Activated gamma-delta T cell treated with anti-CD3 and anti-CD28 coated beads, Interleukin-2, amount 50 U/mL, for 16 hours (primary cell): ENCODE results near the gene LMX1B.
"Not testable (repeated sequence)": the region's sequence is repeated elsewhere in the genome, so short reads cannot be mapped to it uniquely, and the experiment has no call there.

ENCODE experiments used
- DNase-seq: peaks from one replicate; pipeline ENCODE4 v3.0.0-alpha.2; 2020; ENCODE audit warnings: low read depth

The LMX1B gene

DNA sequence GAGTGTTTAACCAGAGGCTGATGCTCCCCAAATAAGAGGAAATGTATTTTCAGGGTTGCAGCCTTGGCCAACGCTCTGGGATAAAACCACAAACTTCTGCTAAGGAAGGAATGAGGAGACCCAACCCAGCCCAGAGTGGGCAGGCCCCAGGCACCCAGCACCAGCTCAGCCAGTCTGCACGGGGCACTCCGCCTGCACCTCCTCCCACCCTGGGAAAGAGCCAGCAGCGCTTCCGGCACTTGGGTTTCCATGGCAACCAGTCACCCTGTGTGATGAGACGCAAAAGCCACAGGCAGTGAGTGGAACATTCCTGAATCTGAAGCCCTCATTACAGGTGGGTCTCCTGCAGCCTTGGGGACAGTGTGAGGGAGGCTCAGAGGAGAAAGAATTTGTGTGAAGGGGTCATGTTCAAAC lies 105.9 kb downstream of the LMX1B start:
- peak; percentile 74 for DNase-seq

DNA sequence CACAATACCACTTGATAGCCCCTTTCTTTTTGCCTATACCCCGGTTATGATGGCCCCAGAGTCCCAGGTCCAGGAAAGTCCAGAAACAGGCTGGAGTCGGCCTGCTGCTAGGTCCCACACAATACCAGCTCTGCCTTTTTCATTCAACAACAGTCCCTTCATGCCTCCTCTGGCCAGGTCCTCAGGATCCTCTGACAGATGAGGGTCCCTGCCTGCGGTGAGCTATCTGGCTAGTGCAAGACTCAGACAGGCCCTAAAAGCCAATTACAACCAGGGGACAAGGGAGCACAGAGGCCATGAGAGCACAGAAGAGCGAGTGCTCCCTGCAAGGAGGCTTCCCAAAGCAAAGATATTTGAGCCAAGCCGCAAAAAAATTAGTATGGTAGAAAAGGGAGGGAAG lies 106.3 kb downstream of the LMX1B start:
- no peak for DNase-seq

DNA sequence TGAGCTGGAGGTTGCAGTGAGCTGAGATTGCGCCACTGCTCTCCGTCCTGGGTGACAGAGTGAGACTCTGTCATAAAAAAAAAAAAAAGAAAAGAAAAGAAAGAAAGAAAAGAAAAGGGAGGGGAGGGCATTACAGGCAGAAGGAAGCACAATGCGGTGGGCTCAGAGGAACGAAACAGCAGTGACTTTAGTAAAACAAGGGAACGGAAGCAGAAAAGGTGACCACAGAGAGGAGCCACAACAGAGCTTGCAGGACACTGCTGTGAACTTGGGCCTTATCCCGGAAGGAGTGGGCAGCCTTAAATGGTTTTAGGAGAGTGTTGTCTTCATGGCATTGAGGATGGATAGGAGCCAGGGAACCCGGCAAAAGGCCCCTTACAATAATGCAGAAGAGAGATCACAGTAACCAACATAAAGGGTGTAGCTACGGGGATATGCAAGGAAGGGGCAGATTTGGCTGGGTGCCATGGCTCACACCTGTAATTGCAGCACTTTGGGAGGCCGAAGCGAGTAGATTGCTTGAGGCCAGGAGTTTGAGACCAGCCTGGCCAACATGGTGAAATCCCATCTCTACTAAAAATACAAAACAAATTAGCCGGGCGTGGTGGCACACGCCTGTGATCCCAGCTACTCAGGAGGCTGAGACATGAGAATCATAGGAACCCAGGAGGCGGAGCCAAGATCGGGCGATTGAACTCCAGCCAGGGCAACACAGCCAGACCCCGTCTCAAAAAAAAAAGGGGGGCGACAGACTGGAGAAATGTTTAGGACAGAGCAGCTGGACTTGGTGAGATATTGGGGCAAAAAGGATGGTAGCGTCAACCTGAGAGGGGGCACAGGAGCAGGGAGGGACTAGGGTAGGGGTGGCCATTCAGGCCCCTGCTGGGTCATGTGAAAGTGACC lies 107.2 kb downstream of the LMX1B start:
- no peak for DNase-seq

DNA sequence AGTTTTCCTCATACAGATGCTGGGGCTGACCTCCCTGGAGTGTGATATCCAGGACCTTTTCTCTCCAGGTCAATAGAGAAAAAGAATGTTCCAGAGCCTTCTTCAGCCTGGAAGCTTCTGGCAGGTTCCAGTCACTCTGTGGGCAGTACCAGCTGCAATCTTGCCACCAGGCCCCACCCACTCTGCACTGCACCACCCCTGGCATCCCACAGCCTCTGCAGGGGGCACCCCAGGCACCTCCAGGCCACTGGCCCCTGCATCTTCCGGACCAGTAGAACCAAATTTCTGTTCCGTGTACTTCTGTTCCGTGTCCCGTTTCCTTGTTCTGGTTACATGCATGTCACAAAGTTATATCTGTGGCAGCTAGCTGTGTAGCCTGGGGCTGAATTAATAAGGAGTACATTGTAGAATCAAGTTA lies 107.8 kb downstream of the LMX1B start:
- DNase-seq, result no peak

DNA sequence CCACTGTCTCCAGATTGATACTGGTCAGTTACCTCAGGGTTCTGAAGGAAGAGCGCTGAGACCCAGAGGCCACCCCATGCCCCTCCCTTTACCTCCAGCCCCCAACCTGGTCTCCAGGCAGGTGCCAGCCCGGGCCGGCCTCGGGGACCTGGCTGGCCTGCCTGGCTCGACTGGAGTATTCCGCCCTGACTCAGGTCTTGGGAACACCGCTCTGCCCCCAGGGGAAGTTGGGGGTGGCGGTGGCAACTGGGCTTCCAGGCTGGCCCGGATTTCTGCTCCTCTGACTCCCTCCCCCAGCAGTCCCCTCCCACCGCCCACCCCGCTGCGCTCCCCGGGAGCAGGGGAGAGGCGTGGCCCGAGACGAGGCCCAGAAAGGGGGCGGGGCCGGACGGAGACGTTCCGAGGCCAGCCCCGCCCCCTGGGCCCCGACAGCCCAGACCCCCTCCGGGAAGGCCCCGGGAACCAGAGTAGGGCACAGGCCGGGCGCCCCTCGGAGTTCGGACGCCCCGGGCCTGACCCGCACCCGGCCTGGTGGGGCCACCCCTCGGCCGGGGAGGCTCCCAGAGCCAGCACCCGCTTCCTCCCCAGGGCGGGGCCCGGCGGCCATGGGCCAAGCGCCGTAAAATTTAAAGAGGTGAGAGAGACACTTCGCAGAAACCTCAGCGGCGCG lies 108.7 kb downstream of the LMX1B start:
- peak; percentile 83 for DNase-seq

DNA sequence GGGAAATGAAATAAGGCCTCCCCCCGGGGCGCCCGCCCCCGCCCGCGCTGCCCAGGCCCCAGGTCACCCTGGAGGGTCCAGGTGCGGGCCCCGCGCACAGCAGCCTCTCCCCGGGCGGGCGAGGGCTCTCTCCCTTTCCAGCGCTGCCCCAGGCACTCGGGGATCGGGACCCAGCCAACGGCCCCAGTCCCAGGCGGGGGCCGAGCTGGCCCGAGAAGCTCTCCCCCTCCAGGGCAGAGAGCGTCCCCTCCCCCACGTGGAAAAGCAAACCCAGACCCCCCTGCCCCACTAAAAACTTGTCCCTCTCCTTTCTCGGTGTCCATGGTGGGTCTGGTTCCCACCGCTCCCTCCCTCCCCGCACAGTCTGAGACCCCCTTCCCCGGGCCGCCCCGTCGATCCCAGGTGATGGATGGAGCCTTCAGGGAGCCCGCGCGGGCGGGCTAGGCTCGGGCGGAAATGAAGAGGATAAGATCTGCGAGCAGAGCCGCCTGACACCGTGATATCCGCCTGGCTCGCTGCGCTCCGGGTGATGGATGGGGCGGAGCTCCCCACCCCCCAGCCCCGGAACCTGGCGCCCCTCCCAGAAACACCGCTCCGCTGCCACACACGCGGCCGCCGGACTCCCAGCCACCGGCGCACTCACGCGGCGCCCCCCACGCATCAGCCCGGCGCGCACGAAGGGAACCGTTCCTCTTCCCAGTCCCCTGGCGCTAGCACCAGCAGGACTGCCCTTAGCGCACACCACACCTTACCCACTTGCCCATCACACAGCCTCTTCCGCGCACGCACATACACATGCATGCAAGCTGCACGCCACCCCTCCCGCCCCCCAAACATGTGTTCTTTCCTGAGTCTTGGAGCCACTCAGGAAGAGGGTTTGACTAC lies 109.4 kb downstream of the LMX1B start:
- DNase-seq, result peak; percentile 49

DNA sequence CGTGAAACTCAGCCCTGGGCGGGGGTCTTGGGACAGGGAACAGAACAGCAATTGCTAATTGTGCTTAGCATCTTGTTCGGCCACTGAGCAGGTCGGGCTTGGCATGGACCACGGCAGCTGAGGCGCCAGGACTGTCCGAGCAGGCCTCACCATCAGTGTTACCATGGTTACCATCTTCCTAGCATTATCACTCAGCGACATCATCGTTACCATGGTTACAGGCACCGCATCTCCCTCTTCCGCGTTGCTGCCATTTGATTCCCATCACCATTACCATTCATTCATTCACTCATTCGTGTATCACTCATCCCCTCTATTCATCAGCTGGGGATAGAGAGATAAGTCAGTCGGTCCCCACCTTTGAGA lies 110.1 kb downstream of the LMX1B start:
- no peak for DNase-seq

DNA sequence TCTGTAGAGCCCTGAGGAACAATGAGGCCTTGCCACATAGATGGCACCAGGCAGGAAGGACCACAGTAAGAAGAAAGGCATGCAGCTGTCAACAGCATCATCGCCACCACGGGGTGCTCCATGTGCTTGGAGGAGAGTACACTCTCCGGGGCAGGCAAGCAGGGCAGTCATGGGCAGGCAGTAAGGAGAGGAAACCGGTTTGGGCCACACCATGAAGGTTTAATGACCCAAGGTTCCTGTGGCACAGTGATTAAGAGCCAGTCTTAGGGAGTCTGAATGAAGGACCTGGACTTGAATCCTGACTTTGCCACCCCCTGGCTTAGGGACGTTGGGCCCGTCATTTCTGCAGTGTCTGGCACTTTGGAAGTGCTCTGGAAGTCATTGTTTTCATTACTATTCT lies 110.5 kb downstream of the LMX1B start:
- DNase-seq, result no peak

DNA sequence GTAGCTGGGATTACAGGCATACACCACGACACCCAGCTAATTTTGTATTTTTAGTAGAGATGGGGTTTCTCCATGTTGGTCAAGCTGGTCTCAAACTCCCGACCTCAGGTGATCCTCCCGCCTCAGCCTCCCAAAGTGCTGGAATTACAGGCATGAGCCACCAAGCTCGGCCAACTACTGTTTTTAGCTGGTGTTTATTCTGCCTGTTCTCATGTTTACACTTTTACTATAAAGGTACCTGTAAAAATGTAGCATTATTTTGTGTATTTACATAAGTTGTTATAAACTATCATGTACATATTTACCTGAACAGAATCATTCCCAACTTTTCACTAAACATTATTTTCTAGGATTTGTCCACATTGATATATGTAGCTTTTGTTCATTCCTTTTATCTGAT lies 111.8 kb downstream of the LMX1B start:
- DNase-seq, result not testable (repeated sequence)

DNA sequence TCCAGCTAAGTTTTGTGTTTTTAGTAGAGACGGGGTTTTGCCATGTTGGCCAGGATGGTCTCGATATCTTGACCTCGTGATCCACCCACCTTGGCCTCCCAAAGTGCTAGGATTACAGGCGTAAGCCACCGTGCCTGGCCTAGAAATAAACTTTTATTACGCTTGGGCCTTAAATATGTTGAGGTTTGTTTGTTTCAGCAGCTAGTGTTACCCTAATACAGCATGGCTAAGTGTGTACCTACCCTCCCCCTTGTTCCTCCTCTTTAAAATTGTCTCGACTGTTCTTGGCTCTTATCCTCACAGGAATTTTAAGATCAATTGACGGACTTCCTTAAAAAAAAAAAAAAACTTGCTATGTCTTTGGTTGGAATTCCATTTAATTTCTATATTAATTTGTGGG lies 114.5 kb downstream of the LMX1B start:
- DNase-seq, result not testable (repeated sequence)

DNA sequence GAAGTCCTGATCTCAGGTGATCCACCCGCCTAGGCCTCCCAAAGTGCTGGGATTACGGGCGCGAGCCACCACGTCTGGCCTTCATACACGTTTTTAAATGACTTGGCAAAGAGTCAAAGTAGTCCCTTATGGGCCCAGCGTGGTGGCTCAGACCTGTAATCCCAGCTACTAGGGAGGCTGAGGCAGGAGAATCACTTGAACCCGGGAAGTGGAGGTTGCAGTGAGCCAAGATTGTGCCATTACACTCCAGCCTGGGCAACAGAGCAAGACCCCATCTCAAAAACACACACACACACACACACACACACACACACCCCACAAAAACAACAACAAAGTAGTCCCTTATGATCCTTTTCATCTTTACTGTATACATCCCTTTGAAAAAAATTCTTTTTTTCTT lies 116.9 kb downstream of the LMX1B start:
- not testable (repeated sequence) for DNase-seq

DNA sequence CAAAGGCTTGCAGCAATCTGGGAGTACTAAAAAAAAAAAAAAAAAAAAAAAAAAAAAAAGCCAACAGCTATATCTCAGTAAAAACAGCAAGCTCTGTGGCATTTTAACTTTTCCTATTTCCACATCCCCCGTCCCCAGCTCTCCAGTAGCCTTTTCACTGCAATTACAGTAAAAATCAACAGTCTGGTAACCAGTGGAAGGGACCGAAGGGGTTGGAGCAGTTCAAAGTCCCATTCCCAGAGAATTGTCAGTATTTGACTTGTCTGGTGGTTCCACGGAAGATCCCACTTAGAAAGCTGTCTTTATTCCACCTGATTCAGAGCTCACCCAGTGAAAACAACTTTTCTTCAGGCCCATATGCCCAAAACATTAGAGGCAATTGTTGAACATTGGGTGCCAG lies 119.3 kb downstream of the LMX1B start:
- no peak for DNase-seq

DNA sequence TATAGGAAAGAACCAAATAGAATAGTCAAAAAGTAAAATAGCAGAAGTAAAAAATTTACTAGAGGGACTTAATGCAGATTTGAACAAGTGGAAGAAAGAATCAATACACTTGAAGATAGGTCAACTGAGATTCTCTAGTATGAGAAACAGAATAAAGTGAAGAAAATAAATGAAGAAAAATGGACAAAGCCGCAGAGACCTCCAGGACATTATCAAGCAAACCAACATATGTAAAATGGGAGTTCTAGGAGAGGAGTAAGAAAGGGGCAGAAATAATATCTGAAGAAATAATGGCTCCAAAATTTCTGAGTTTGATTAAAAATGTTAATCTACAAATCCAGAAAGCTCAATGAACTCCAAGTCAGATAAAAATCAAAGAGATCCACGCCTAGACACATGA lies 121.1 kb downstream of the LMX1B start:
- DNase-seq, result no peak

DNA sequence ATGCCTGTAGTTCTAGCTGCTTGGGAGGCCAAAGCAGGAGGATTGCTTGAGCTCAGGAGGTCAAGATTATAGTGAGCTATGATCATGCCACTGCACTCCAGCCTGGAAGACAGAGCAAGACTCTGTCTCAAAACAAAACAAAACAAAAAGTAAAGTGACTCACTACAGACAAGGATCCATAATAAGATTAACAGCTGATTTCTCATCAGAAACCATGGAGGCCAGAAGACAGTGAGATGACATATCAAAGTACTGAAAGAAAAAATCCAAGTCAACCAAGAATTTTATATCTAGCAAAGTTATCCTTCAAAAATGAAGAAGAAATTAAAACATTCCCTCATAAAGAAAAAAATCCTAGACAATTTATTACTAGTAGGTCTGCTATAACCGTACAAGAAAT lies 121.8 kb downstream of the LMX1B start:
- no peak for DNase-seq

DNA sequence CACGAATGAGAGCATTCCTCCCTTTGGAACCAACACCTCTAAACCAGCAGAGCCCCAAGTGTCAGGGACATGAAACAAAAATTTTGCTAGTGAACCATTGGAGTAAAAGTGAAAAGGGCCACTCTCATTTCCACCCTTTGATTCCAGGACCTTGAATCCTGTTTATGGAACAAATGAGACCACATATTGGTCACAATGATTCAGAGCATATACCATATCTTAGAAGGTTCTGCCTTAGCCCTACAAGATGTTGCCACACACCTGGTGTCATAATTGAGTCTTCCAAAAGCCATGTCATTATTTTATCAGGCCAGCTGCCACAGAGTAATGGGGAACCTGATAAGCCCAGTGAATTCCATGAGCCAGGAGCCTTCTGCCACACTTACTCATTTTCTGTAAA lies 124.8 kb downstream of the LMX1B start:
- DNase-seq, result no peak

DNA sequence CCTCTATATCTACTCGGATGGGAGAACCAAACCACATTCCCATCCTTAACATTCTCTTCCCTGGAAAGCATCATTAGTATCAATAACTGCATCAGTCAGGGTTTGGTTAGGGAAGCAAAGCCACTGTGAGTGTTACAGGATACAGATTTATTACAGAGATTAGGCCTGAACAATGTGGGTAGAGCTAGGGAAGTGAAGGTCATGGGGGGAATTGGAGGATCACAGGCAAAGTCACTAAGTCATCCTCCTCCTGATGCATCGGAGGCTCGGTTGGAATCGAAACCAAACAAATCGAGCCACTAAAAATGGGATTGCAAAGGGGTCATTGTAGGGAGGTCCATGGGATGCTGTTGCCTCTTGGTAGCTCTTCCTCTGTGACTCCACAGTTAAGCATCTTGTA lies 129.3 kb downstream of the LMX1B start:
- no peak for DNase-seq

DNA sequence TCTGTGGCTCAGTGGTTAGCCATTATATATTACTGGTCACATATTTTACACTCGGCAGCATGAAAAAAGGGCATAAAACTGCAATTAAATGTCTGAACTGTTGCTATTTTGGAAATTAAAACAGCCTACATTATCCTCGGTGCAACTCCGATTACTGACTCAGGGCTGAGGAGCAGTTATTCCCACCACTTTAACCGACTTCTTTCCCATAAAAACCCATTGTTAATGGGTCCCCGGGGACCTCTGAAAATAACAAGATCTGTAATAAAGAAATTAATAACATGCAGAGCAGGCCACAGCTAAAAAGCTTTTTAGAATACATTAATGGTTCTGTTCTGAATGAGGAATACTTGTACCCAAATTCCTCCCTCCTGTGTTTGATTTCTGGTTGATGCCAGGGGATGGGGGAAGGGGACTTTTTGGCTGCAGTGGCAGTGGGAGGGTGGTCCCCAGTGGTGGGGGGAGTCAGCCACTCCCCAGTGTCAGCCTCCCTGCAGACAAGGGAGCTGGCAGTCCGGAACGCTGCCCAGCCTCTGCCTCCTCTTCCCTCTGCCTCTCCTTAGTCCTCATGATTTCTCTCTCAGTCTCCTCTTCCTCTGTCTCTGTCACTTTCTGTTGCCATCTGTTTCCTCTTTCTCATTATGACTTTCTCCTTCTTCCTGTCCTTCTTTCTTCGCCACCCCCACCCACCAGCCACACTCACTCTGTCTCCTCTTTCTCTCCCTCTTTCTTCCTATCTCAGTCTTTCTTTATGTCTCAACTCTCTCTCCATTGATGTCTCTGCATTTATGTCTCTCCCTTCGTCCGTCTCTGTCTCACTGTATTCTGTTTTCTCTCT lies 132.1 kb downstream of the LMX1B start:
- DNase-seq, result no peak
